ENCODE results near the gene RAI14. TPM values are rescaled to one million over a fixed set of nuclear protein-coding genes. Genes with fewer than 3 reads are reported as not detected.

Gene RAI14
- total RNA-seq, 2 experiments from 2014 or later, result 1.1 to 2.3 TPM

DNA sequence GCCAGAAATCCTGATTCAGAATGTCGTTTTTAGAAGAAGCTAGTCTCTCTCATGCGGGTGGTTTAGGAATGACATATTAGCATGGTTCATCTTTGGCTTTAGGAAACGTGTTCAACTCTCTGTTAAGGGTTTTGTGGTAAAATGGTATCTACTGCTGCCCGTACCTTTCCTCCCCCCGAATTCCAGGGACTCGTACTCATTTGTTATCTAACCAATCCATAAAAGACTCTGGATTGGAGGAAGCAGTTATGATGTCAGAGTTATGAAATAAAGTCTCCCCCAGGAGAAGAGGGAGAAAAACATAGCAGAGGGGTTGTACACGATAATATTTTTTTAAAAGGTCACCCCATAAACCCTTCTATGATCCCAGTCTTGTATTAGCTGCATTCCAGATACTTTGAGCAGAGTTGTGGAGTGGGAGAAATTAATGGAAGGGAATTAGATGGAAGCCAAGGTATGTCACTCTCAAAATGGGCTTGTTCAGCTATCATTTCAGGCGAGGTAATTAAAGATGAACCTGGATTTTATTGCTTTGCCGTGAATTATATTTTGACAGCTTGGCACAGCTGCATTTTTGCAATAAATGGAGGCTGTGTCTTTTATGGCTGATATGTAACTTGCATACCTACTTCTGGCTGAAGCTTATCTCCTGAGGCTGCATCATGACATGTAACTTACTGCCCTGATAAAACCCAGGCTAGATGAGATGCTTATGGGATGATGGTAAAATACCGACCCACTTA is 31.3 kb downstream of the RAI14 start:
- Mint-ChIP-seq H3K4me1 (ENCODE audit: low read depth) (no peaks in the 10 kb centered on the region), H3K9me3 (no peaks in the 10 kb centered on the region), H3K27ac (no peak overlapping the region), H3K36me3 (ENCODE audit: low read depth) (no peaks in the 10 kb centered on the region), H3K4me3 (no peak overlapping the region), H3K27me3 (peaks cover 3% of the 10 kb centered on the region)
- intact Hi-C loops (cut with micrococcal nuclease), result no loop called here
- TF ChIP-seq, protein P1, sequence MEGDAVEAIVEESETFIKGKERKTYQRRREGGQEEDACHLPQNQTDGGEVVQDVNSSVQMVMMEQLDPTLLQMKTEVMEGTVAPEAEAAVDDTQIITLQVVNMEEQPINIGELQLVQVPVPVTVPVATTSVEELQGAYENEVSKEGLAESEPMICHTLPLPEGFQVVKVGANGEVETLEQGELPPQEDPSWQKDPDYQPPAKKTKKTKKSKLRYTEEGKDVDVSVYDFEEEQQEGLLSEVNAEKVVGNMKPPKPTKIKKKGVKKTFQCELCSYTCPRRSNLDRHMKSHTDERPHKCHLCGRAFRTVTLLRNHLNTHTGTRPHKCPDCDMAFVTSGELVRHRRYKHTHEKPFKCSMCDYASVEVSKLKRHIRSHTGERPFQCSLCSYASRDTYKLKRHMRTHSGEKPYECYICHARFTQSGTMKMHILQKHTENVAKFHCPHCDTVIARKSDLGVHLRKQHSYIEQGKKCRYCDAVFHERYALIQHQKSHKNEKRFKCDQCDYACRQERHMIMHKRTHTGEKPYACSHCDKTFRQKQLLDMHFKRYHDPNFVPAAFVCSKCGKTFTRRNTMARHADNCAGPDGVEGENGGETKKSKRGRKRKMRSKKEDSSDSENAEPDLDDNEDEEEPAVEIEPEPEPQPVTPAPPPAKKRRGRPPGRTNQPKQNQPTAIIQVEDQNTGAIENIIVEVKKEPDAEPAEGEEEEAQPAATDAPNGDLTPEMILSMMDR (IDR thresholded peaks at IDR 0.05), result no peak
- DNase-seq (no peak), ATAC-seq (no peak)
- POLR2A ChIA-PET, result interaction anchor here (0.6 to 1.0 kb wide), 2 partner anchors 8 to 539 kb away, joined by 3 read pairs; no protein-coding TSS in a partner anchor
- CTCF ChIA-PET, result interaction anchor here (1.2 kb wide), 1 partner anchor 10 kb away, joined by 3 read pairs; no protein-coding TSS in a partner anchor

DNA sequence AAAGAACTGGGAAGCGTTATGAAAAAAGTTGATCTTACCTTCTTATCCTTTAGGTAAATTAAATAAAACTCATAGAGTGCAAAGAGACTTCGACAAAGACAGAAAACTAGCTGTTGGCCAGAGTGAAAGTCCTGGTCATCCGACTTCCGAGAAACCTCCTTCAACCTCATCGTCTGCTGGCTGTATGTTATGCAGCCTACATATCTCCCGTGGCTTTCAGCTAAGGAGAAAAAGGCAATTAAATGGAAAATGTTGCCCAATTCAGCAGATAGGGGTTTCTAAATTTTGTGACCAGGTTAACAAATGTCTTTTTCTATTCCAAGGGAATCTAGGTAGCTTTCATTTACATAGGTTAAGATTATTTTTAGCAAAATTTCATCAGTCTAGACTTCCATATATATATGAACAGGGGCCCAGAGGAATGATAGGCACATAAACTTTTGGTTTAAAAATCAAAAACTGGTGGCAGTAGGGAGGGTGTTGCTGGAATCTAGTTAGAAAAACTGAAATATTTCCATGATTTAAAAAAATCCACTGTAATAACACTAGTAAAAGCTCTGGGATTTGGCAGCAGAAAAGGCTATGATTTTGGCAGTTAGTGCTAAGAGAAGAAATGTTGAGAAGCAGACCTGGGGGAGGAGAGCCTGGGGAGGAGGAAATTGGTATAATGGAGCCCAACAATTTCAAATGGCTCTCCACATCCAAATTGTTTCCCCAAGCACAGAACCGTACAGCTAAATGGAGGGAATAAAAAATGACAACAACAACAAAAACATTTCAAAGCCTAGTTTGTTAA is 32.1 kb downstream of the RAI14 start:
- H3K4me1 Mint-ChIP-seq (ENCODE audit: low read depth), result no peaks in the 10 kb centered on the region
- ChIA-PET POLR2A (interaction anchor here (0.6 to 1.0 kb wide), 2 partner anchors 9 to 538 kb away, joined by 3 read pairs; no protein-coding TSS in a partner anchor), CTCF (interaction anchor here (1.2 to 1.4 kb wide), 2 partner anchors 9 to 165 kb away, joined by 3 read pairs; no protein-coding TSS in a partner anchor)
- no peak for ATAC-seq
- intact Hi-C loops (cut with micrococcal nuclease), result no loop called here
- TF ChIP-seq, protein P1 (IDR thresholded peaks at IDR 0.05), result no peak
- H3K9me3 Mint-ChIP-seq, result no peaks in the 10 kb centered on the region
- H3K36me3 Mint-ChIP-seq (ENCODE audit: low read depth), result no peaks in the 10 kb centered on the region
- DNase-seq, result no peak
- no peak overlapping the region for H3K27ac Mint-ChIP-seq
- peaks cover 3% of the 10 kb centered on the region for H3K27me3 Mint-ChIP-seq
- no peak overlapping the region for H3K4me3 Mint-ChIP-seq

GRCh38 chr5:34690301-34690700 is 34.2 kb downstream of the RAI14 start:
- ChIA-PET CTCF (no interaction called here), POLR2A (no interaction called here)
- Mint-ChIP-seq H3K4me1 (ENCODE audit: low read depth) (peaks cover 9% of the 10 kb centered on the region), H3K4me3 (no peak overlapping the region), H3K9me3 (no peaks in the 10 kb centered on the region), H3K27ac (no peak overlapping the region), H3K27me3 (peaks cover 1% of the 10 kb centered on the region), H3K36me3 (ENCODE audit: low read depth) (no peaks in the 10 kb centered on the region)
- intact Hi-C loops (cut with micrococcal nuclease), result no loop called here
- no peak for ATAC-seq
- DNase-seq, result no peak
- TF ChIP-seq, protein P1 (IDR thresholded peaks at IDR 0.05), result no peak

DNA sequence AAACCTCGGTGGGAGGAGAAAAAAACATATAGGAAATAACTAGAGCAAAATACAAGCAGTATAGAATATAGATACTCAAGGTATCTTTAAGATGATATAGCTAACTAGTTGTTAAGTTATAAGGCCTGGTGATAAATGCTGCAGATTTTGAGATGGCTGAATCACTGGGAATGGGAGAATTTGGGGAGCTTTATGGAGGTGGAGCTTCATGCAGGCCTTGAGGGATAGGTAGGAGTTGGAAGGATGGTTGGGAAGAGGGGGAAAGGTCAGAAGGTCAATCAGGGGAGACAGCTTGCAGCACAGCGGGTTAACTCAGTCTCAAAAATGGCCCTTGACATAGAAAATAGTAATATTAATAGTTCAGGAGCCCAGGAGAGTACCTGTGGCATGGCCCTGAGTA is 34.8 kb downstream of the RAI14 start:
- no peak for ATAC-seq
- ChIA-PET POLR2A (no interaction called here), CTCF (no interaction called here)
- no peaks in the 10 kb centered on the region for H3K36me3 Mint-ChIP-seq (ENCODE audit: low read depth)
- H3K27ac Mint-ChIP-seq, result no peak overlapping the region
- peaks cover 1% of the 10 kb centered on the region for H3K27me3 Mint-ChIP-seq
- intact Hi-C loops (cut with micrococcal nuclease), result no loop called here
- DNase-seq, result no peak
- H3K4me1 Mint-ChIP-seq (ENCODE audit: low read depth), result peaks cover 11% of the 10 kb centered on the region
- H3K4me3 Mint-ChIP-seq, result no peak overlapping the region
- no peaks in the 10 kb centered on the region for H3K9me3 Mint-ChIP-seq
- TF ChIP-seq, protein P1 (IDR thresholded peaks at IDR 0.05), result no peak

DNA sequence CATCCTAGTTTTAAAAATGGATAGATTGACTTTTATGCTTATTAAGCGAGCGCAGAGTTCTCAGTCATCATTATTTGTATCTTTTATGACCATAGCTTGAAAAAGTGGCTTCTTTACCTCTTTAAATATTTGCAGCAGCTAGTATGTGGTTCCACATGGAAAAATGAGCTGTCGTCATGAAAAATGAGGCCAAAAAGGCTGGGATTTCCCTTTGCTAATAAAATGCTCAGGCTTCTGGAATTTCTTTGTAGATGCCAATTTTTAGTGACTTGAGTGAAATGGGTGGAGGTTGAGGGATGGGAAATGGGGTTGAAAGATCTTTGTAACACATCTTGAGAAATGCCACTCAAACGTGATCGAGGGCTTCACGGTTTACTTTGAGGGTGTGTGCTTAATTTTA is 35.2 kb downstream of the RAI14 start:
- Mint-ChIP-seq H3K9me3 (no peaks in the 10 kb centered on the region), H3K36me3 (ENCODE audit: low read depth) (no peaks in the 10 kb centered on the region), H3K27me3 (peaks cover 1% of the 10 kb centered on the region), H3K4me1 (ENCODE audit: low read depth) (peaks cover 11% of the 10 kb centered on the region), H3K4me3 (no peak overlapping the region), H3K27ac (no peak overlapping the region)
- TF ChIP-seq, protein P1 (IDR thresholded peaks at IDR 0.05), result no peak
- ATAC-seq, result no peak
- CTCF ChIA-PET, result no interaction called here
- POLR2A ChIA-PET, result no interaction called here
- intact Hi-C loops (cut with micrococcal nuclease), result no loop called here
- DNase-seq, result no peak

Data from activated CD8-positive, alpha-beta T cell treated with anti-CD3 and anti-CD28 coated beads for 36 hours (primary cell).